GM10248 (cell line): ENCODE results near the gene SORL1.

Experiments used
- CTCF ChIA-PET: fragments of 300-600 bp; sonication (Branson Sonifier 250); formaldehyde crosslinking; extraction: SDS; loops from one replicate; lab custom pipeline; 2021; ENCODE audit warnings: antibody characterized with exemption; lab: Yijun Ruan, JAX
- POLR2A ChIA-PET: fragments of 350-650 bp; sonication (Branson Sonifier 250); formaldehyde crosslinking; extraction: SDS; loops from one replicate; lab custom pipeline; 2020; ENCODE audit warnings: antibody characterized with exemption; lab: Yijun Ruan, JAX
- DNase-seq: peaks from one replicate; pipeline ENCODE4 v3.0.0; 2012; ENCODE audit errors: extremely low spot score
- TF ChIP-seq, protein P1 (sequence below): IDR thresholded peaks from 2 replicates; pipeline ENCODE4 v1.5.1; 2012; ENCODE audit warnings: mild to moderate bottlenecking, low read depth; ENCODE audit errors: extremely low read depth, missing control alignments, control extremely low read depth

The SORL1 gene

DNA sequence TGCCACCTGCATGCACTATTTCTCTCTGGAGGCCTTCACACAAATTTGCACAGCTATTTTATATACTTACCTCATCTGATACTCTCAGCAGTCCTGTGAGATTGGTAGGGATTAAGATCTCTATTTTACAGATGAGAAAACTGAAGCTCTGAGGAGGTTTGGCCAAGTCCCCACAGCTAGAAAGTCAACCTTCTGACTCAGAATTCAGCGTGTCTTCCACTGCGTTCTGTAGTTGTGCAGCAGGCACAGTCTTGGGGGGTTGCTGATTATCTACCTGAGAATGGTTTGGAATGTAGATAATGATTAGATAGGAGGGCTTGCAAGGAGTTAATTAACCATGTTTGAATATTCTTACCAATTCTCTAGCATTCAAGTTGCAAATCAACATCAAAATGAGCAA, 2.5 kb upstream of the SORL1 start:
- TF ChIP-seq, protein P1, sequence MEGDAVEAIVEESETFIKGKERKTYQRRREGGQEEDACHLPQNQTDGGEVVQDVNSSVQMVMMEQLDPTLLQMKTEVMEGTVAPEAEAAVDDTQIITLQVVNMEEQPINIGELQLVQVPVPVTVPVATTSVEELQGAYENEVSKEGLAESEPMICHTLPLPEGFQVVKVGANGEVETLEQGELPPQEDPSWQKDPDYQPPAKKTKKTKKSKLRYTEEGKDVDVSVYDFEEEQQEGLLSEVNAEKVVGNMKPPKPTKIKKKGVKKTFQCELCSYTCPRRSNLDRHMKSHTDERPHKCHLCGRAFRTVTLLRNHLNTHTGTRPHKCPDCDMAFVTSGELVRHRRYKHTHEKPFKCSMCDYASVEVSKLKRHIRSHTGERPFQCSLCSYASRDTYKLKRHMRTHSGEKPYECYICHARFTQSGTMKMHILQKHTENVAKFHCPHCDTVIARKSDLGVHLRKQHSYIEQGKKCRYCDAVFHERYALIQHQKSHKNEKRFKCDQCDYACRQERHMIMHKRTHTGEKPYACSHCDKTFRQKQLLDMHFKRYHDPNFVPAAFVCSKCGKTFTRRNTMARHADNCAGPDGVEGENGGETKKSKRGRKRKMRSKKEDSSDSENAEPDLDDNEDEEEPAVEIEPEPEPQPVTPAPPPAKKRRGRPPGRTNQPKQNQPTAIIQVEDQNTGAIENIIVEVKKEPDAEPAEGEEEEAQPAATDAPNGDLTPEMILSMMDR: no peak
- DNase-seq: no peak
- ChIA-PET CTCF (interaction anchor here (1.0 to 9.0 kb wide), 9 partner anchors 8 to 142 kb away, joined by 3 to 122 read pairs (median 12); no protein-coding TSS in a partner anchor), POLR2A (no interaction called here)

DNA sequence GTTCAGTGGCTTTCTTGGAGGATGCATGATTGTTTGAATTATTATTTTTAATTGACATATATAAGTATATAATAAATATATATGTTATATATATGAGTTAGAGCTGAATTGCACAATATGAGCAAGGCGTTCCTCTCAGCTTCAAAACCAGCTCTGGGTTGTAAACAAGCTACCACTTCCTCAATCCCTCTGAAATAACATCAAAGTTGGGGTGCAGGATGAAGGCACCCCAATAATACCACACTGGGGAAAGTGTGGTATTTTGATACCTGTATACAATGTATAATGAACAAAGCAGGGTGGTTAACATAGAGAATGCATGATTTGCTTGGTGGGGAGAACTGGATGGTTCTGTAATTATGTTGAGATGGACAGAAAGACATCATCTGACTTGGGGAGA, 1.7 kb upstream of the SORL1 start:
- TF ChIP-seq, protein P1: no peak
- POLR2A ChIA-PET: no interaction called here
- DNase-seq: no peak
- CTCF ChIA-PET: interaction anchor here (1.2 to 9.0 kb wide), 11 partner anchors 9 to 141 kb away, joined by 3 to 122 read pairs (median 9); no protein-coding TSS in a partner anchor

DNA sequence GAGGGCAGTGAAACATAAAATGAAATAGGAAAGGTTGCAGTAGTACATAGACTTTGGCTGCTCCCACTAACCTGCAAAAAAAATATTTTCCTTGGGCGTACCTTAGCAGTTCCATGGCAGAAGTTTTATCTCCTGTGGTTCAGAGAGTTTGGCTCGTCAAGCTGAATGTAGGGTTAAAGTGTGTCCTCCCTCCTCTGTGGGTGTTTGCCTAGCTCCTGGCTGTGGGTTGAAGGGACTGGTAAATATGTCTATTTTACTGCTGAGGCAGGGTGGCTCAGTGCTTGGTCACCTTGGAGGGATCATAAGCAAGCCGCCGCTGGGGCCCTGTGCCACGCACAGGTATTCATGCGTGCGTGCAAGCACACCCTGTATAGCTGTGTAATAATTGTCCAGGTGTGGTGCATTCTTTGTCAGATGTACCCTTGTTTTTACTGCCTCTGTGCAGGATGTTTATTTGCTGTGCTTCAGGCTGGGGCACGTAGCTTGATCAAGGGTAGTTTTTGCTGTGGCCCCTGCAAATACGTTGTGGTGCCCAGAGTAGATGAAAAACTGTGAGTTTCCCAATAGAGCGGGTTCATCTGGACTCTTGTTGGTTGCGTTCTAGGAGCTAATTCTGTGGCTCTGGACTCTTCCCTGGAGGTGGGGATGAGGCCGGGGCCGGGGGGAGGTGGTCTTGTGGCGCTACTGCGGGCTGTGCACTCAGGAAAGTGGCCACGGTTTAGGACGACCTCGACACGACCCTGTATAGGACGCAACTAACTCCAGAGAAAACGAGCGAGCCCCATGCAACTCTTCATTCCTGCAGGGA, 732 bp upstream of the SORL1 start:
- CTCF ChIA-PET: interaction anchor here (0.8 to 9.0 kb wide), 14 partner anchors 10 to 140 kb away, joined by 3 to 122 read pairs (median 4); no protein-coding TSS in a partner anchor

DNA sequence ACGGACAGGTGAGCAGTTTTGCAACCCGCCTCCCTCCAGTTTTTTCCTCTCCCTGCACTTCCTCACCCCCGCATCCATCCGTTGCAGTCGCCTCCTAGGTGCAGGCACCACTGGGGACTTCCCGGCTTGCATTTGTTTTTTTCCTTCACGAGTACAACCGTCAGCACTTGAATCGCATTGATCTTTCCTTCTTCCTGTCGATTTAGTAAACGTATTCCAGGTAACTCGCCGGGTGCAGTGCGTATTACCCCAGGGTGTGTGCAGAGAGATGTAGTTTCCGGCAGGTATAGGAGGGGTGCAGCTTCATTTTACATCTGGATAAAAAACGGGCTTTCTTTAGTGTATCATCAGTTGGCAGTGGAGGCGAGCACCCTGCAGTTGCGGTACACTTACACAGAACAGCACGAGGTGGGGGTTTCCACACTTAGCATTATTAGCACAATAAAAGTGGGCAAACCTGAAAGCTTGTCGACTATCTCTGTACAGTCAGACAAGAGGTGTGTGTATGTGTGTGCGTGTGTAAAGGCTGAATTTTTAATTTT, 566 bp downstream of the SORL1 start, which contains the start of gene SORL1-AS1:
SORL1-AS1 (minus strand) TSS at position 359 of the 542 bp plus-strand sequence.
- TF ChIP-seq, protein P1: no peak
- DNase-seq: no peak
- POLR2A ChIA-PET: interaction anchor here (0.7 kb wide), 1 partner anchor 9 kb away, joined by 3 read pairs; no protein-coding TSS in a partner anchor
- CTCF ChIA-PET: interaction anchor here (0.7 to 9.0 kb wide), 2 partner anchors 11 to 31 kb away, joined by 3 to 122 read pairs; no protein-coding TSS in a partner anchor

More for the DNA sequence above, 732 bp upstream of the SORL1 start:
- DNase-seq: no peak
- POLR2A ChIA-PET: interaction anchor here (0.5 to 0.6 kb wide), 2 partner anchors 42 to 92 kb away, joined by 4 to 5 read pairs; no protein-coding TSS in a partner anchor
- TF ChIP-seq, protein P1: no peak

DNA sequence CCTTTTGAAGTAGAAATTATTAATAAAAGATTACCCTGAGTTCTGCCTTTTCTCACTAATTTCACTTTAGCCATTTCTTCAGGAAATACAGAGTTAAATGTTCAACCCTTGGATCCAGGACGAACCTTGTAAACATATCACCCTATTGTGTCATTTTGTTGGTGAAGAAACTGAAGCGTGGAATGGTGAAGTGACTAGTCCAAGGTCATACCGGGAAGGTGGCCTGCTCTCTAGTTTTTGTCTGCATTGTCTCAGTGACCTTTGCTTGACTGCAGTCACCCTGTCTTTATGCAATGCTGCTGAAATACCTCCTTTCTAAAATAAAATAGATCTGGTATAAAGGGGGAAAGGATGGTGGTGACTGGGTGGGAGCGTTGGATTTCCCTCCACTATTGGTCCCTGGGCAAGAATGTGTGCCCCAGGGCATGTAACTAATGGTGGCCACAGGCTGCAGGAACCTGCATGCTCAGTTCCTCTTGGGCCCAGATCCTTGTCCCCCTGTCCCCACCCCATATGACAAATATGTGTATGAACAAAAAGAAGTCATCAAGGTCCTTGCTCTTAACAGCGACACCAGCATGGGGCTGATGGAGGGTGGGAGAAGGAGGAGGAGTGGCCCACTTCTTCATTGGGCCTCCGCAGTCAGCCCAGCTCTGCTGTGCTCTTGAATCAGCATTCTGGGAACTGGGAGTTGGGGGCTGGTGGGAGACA, 1.6 kb downstream of the SORL1 start:
- DNase-seq: no peak
- POLR2A ChIA-PET: no interaction called here
- TF ChIP-seq, protein P1: no peak
- CTCF ChIA-PET: interaction anchor here (3.7 kb wide), 1 partner anchor 12 kb away, joined by 28 read pairs; no protein-coding TSS in a partner anchor

DNA sequence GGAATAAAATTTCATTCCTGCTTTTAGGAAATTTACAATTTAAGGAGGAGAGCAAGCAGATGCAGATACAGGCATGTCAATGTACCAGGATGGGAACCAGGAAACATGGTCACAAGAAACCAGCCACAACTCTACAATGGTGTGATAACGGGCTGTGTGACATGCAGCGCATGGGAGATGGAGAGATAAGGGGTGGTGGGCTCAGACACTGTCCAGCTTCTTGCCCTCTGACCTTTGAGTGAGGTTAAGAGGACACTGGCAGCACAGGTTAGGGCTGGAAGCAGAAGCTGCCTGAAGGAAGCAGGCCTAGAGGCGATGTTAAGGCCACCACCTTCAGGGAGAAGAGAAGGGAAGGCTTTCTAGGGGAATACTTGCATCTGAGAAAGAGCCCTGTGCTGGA, 3.0 kb downstream of the SORL1 start:
- DNase-seq: no peak
- POLR2A ChIA-PET: no interaction called here
- TF ChIP-seq, protein P1: no peak
- CTCF ChIA-PET: interaction anchor here (1.0 to 3.7 kb wide), 2 partner anchors 10 to 12 kb away, joined by 3 to 28 read pairs; no protein-coding TSS in a partner anchor
